Measurements from ENCODE around the gene HACD1.

The HACD1 gene

GRCh38 chr10:17586821-17587234 is 30.3 kb downstream of the HACD1 start:
- no peaks in the 10 kb centered on the region for H3K9me3 ChIP-seq (ENCODE audit: insufficient read depth, low read length)
- no peaks in the 10 kb centered on the region for H3K36me3 ChIP-seq (ENCODE audit: low read length)
- H3F3A ChIP-seq (ENCODE audit: insufficient read depth): no peaks in the 10 kb centered on the region
- H3K4me3 ChIP-seq (ENCODE audit: insufficient read depth, low read length, poor library complexity, severe bottlenecking): no peak overlapping the region
- H3K27me3 ChIP-seq (ENCODE audit: low read length): no peaks in the 10 kb centered on the region
- TF ChIP-seq EZH2phosphoT487 (conservative IDR thresholded peaks at IDR 0.05; ENCODE audit: low read length): no peak
- TF ChIP-seq CTCF (IDR thresholded peaks at IDR 0.05; ENCODE audit: insufficient read depth, low read length, poor library complexity, severe bottlenecking): no peak
- H3K79me2 ChIP-seq (ENCODE audit: insufficient read depth, low read length): no peaks in the 10 kb centered on the region
- H4K20me1 ChIP-seq (ENCODE audit: low read depth, low read length): no peaks in the 10 kb centered on the region
- no peak overlapping the region for H2AFZ ChIP-seq (ENCODE audit: low read depth, low read length, severe bottlenecking)
- no peak overlapping the region for H3K4me2 ChIP-seq (ENCODE audit: low read depth, low read length, poor library complexity, severe bottlenecking)
- no peak overlapping the region for H3K27ac ChIP-seq (ENCODE audit: low read depth, low read length)
- no peak overlapping the region for H3K9ac ChIP-seq (ENCODE audit: low read length)
- H3K9me2 ChIP-seq (replicated peaks; ENCODE audit: insufficient read depth, low read length): no peaks in the 10 kb centered on the region

DNA sequence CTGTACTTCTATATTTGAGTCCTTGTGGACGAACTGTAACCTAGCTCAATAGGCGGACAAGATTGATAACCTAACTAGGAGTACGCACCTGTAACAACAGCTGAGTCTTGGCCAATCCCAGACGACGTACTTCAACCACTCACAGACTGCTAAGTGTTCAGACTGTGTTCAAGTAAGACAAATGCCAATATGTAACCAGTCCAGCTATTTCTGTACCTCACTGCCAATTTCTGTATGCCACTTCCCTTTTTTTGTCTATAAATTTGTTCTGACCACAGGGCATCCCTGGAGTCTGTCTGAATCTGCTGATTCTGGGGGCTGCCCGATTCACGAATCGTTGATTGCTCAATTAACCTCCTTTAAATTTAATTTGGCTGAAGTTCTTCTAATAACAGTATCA is 32.2 kb downstream of the HACD1 start:
- Histone ChIP-seq H4K20me1 (ENCODE audit: low read depth, low read length) (no peaks in the 10 kb centered on the region), H3K9me2 (replicated peaks; ENCODE audit: insufficient read depth, low read length) (no peaks in the 10 kb centered on the region), H2AFZ (ENCODE audit: low read depth, low read length, severe bottlenecking) (no peak overlapping the region), H3K4me3 (ENCODE audit: insufficient read depth, low read length, poor library complexity, severe bottlenecking) (no peak overlapping the region), H3F3A (ENCODE audit: insufficient read depth) (no peaks in the 10 kb centered on the region), H3K9ac (ENCODE audit: low read length) (no peak overlapping the region), H3K27ac (ENCODE audit: low read depth, low read length) (no peak overlapping the region), H3K4me2 (ENCODE audit: low read depth, low read length, poor library complexity, severe bottlenecking) (no peak overlapping the region), H3K27me3 (ENCODE audit: low read length) (no peaks in the 10 kb centered on the region), H3K79me2 (ENCODE audit: insufficient read depth, low read length) (no peaks in the 10 kb centered on the region), H3K9me3 (ENCODE audit: insufficient read depth, low read length) (no peaks in the 10 kb centered on the region), H3K36me3 (ENCODE audit: low read length) (no peaks in the 10 kb centered on the region)
- TF ChIP-seq CTCF (IDR thresholded peaks at IDR 0.05; ENCODE audit: insufficient read depth, low read length, poor library complexity, severe bottlenecking): no peak
- TF ChIP-seq EZH2phosphoT487 (conservative IDR thresholded peaks at IDR 0.05; ENCODE audit: low read length): no peak

DNA sequence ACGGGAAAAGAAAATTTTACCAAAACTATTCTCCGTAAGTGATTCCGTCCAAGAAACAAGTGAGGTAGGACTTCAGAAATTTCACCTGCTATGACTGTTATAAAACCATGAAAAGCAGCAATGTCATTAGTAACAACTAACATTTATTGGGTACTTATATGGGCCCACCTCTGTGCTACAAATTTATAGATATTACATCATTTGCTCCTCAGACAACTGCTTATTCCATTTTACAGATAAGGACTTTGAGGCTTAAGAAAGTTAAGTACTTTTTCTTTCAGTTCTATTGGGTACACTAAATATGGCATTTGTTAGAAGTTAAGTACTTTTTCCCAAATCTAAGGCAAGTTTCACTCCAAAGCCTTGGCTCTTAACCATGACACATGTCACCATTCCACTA is 36.3 kb downstream of the HACD1 start:
- Histone ChIP-seq H3K9me2 (replicated peaks; ENCODE audit: insufficient read depth, low read length) (no peaks in the 10 kb centered on the region), H3K9ac (ENCODE audit: low read length) (no peak overlapping the region), H4K20me1 (ENCODE audit: low read depth, low read length) (no peaks in the 10 kb centered on the region), H3F3A (ENCODE audit: insufficient read depth) (no peaks in the 10 kb centered on the region), H2AFZ (ENCODE audit: low read depth, low read length, severe bottlenecking) (no peak overlapping the region), H3K4me3 (ENCODE audit: insufficient read depth, low read length, poor library complexity, severe bottlenecking) (no peak overlapping the region), H3K79me2 (ENCODE audit: insufficient read depth, low read length) (no peaks in the 10 kb centered on the region), H3K27ac (ENCODE audit: low read depth, low read length) (no peak overlapping the region), H3K36me3 (ENCODE audit: low read length) (no peaks in the 10 kb centered on the region), H3K27me3 (ENCODE audit: low read length) (no peaks in the 10 kb centered on the region), H3K9me3 (ENCODE audit: insufficient read depth, low read length) (no peaks in the 10 kb centered on the region), H3K4me2 (ENCODE audit: low read depth, low read length, poor library complexity, severe bottlenecking) (no peak overlapping the region)
- TF ChIP-seq CTCF (IDR thresholded peaks at IDR 0.05; ENCODE audit: insufficient read depth, low read length, poor library complexity, severe bottlenecking) (no peak), EZH2phosphoT487 (conservative IDR thresholded peaks at IDR 0.05; ENCODE audit: low read length) (no peak)

Data from SU-DHL-6 (cell line).